Measurements from ENCODE around the gene FGF22.

- TF ChIP-seq NBN (IDR thresholded peaks at IDR 0.05) (no peak), TCF12 (IDR thresholded peaks at IDR 0.05; ENCODE audit: low read depth, low read length) (no peak), ASH2L (IDR thresholded peaks at IDR 0.05; ENCODE audit: borderline replicate concordance, low read depth) (no peak)
Measured at GRCh38 chr19:597406-598315, 42.0 kb upstream of the FGF22 start.

Measured in GM12878 (cell line).